ENCODE data around the gene LPAR1.
"Not testable (repeated sequence)": the region's sequence is repeated elsewhere in the genome, so short reads cannot be mapped to it uniquely, and the experiment has no call there.

LPAR1 gene

GRCh38 chr9:111038331-111039230, at the start of gene LPAR1:
LPAR1 (minus strand) TSS chr9:111038470; CDS start chr9:110972117, 66,353 bp downstream.
- no peak for DNase-seq

GRCh38 chr9:111078391-111079038, 40.2 kb upstream of the LPAR1 start:
- DNase-seq, result no peak

GRCh38 chr9:111076519-111076918, 38.2 kb upstream of the LPAR1 start:
- no peak for DNase-seq

DNA sequence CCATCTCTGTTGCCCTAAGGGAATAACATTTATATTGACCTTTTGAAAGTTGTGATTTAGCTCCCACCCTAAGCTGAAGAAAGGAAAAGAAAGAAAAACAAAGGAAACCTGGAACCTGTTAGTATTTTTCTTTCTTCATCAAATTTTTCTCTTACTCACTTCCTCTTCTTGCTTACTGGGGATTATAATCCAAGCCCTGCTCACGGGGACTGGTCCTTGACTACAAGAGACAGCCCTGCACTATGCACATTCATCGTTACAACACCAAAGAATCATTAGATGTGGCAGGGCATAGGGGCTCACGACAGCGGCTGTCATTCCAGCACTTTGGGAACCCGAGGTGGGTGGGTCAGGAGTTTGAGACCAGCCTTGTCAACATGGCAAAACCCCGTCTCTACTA, 37.8 kb upstream of the LPAR1 start:
- no peak for DNase-seq

DNA sequence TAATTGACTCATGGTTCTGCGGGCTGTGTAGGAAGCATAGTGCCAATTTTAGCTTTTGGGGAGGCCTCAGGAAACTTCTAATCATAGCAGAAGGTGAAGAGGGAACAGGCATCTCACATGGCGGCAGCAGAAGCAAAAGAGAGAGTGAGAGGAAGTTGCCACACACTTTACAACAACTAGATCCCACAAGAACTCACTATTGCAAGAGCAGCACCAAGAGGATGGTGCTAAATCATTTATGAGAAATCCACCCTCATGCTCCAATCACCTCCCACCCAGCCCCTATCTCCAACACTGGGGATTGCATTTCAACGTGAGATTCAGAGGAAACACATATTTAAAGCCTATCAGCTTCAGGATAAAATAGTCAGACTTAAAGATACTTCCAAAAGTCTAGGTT, 36.1 kb upstream of the LPAR1 start:
- DNase-seq, result no peak

DNA sequence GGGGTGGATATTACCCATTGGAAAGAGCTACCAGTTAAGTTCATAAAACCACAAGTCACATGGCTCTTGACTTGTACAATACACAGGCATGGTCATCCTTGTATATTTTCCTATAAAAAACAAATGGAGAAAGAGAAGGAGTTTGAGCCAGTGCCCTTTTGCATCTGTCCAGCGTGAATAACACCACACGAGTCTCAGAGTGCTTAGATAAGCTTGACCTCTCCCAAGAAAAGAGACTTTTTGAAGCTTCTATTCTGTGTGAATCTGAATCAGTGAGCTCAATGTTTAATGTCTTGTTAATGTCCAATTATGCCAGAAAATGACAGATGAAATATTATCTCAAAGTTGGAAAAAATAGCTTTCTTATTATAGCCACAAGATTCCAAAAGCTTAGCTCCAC, 30.9 kb upstream of the LPAR1 start:
- DNase-seq, result no peak

- DNase-seq, result no peak
These were observed 30.5 kb upstream of the LPAR1 start for GRCh38 chr9:111068771-111069170.

DNA sequence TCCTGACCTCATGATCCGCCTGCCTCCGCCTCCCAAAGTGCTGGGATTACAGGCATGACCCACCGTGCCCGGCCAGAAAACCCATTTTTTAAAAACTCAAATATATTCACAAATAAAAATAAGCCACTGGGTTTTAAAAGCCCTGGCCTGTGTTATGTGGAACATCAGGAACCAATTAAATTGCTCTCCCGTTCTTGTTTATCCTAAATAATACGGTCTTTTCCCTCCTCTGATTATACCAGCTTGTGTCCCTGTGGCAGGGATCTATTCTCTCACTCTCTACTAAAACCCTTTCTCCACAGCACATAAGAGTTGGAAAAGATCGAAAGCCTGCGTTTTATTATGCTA, 30.1 kb upstream of the LPAR1 start:
- no peak for DNase-seq

DNA sequence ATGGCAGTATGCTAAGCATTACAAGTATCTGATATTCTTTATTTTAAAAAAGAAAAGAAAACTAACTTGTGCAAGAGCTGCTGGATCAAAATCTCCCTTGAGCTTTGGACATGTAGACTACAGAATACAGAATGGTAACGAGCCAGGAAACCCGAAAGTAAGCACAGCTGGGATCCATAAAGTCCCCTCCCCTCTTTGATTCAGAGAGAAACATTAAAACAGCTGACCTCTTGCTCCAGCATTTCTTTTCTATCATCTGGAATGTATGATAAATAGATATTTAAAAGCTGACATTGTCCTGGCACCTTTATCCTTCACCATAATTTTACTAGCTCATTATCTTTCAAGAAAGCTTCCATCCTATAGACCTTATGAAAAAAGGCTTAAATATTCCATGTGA, 28.2 kb upstream of the LPAR1 start:
- no peak for DNase-seq

GRCh38 chr9:111065414-111065813, 27.1 kb upstream of the LPAR1 start:
- no peak for DNase-seq

DNA sequence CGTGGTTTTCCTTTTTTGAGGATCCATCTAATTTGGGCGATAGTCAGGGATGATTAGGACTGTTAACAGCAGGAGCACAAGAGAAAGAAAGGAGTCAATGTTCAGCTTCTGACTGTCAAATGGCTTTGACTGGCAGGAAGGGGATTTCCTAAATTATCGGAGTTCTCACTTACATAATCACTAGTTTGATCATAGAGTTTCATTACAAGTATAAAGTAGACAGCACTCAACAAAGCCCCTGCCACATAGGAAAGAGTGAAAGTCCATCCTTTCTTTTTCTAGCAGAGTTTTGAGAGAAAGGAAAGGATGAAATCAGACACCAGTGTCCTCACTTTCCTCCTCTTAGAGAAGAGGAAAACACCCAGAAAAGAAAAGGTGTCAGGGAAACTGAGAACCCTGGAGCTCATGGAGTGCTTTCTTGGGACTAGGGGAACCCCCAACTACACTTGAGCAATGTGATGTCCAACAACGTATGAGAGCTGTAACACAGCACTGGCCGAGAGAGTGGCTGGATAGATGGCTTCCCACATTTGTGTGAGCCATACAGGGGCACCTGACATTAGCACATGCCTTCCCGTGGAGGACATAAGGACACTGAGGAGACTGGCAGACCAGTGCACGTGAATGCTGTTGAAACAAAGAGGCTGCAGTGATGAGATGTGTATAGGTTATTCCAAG, 26.0 kb upstream of the LPAR1 start:
- DNase-seq, result no peak

DNA sequence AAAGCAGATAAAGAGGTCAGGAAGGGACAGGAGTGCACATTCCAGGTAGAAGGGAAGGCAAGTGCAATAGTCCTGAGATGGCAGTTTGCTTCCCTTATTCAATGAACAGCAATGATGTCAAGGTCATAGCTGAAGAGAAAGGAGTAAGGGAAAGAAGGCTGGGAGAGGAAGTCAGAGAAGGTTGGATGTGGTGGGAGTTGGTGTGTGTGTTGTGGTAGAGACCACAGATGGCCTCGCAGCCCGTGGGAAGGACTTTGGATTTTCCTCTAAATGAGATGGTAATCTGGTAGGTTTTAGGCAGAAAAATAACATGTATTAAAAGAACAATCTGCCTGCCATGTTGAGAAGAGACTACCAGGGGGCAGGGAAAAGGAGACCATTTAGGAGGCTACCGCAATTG, 25.1 kb upstream of the LPAR1 start:
- no peak for DNase-seq

GRCh38 chr9:111058166-111058565, 19.9 kb upstream of the LPAR1 start:
- DNase-seq, result no peak

GRCh38 chr9:111056538-111056937, 18.3 kb upstream of the LPAR1 start:
- no peak for DNase-seq

- DNase-seq, result no peak
These were observed 14.5 kb upstream of the LPAR1 start for GRCh38 chr9:111052791-111053190.

DNA sequence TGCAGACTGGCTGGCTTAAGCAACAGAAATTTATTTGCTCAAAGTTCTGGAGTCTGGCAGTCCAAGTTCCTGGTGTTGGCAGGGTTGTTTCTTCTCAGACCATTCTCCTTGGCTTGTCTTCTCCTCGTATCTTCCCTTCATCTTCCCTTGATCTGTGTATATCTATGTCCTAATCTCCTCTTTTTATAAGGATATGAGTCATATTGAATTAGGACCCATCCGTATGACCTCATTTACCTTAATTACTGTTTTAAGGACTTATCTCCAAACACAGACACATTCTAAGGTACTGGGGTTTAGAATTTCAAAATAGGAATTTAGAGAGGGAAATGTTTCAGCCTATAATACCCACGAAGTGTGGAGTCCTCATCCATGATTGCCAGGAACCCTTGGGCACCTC, 13.1 kb upstream of the LPAR1 start:
- DNase-seq, result no peak

- no peak for DNase-seq
These were observed 12.5 kb upstream of the LPAR1 start for GRCh38 chr9:111050819-111051218.

DNA sequence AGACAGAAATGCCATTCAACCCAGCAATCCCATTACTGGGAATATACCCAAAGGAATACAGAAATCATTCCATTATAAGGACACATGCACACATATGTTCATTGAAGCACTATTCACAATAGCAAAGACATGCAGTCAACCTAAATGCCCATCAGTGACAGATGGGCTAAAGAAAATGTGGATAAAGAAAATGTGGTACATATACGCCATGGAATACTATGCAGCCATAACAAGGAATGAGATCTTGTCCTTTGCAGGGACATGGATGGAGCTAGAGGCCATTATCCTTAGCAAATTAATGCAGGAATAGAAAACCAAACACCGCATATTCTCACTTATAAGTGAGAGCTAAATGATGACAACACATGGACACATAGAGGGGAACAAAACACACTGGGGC, 9.0 kb upstream of the LPAR1 start:
- DNase-seq, result not testable (repeated sequence)

DNA sequence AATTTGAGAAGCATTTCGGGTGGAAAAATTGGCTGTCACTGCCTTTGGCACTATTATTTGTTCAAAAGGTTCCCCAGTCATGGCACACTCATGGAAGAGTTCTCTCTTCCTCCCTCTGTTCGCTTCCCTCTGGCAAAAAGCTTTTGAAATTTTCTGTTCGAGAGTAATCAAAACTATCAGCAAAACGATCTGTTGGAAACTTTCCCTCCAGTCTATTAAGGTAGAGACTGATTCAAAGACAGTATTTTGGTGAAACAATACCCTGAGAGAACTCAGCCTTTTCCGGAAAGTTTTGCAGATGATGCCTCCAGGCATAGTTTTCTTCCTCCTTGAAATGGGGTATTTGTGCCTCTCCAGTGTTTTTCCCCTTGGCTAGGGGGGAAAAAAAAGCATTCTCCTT, 3.6 kb upstream of the LPAR1 start:
- DNase-seq, result no peak

- DNase-seq, result no peak
These were observed 2.2 kb upstream of the LPAR1 start for GRCh38 chr9:111040494-111040893.

DNA sequence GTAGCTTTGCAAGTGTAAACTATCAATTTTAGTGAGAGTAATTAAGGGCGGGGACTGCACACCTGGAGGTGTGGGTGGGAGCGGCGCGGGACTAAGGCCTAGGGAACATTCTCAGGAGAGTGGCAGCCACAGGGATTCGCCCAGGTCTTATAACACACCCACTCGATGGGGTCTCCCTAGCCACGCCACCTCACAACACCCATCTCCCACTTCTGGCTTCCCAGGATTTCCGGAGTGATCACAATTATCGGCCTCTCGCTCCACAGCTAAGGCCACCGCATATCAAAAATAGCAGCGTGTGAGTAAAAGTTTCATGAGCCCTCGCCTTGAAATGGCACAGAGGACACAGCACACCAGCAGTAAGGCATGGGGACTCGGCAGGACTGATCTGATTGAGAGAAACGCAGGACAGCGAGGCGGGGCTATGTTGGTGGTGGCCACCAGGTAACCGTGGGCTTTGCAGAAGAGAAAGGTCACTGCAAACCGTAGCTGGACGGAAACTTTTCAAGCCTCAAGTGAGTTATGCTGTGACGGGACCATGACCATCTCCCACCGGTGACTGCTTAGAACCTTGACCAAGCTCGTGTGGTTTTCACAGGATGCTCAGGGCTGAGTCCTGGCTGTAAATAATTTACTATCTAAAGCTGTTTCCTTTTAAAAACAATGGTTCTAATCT, 1.1 kb upstream of the LPAR1 start:
- no peak for DNase-seq

GRCh38 chr9:111037708-111038330, 451 bp downstream of the LPAR1 start:
- no peak for DNase-seq

GRCh38 chr9:111037356-111037707, 938 bp downstream of the LPAR1 start:
- DNase-seq, result no peak
